ENCODE results near the gene APBB1.

DNA sequence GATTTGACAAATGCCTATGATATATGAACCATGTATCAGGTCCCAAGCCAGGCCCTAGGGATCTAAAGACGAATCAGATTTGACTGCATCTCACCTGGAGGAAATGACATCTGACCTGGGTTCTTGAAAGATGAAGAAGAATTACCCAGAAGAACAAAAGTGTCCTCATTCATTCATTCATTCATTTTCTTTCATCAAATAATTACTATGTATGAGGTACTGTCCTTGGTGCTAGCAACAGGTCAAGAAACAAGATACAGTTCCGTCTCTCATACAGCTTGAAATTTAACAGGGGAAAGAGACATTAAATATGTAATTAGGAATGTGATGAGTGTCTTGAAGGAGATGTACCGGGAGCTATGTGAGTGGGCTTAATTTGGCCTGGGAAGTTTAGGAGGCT lies 1.8 kb upstream of the APBB1 start:
- TF ChIP-seq, protein P1, sequence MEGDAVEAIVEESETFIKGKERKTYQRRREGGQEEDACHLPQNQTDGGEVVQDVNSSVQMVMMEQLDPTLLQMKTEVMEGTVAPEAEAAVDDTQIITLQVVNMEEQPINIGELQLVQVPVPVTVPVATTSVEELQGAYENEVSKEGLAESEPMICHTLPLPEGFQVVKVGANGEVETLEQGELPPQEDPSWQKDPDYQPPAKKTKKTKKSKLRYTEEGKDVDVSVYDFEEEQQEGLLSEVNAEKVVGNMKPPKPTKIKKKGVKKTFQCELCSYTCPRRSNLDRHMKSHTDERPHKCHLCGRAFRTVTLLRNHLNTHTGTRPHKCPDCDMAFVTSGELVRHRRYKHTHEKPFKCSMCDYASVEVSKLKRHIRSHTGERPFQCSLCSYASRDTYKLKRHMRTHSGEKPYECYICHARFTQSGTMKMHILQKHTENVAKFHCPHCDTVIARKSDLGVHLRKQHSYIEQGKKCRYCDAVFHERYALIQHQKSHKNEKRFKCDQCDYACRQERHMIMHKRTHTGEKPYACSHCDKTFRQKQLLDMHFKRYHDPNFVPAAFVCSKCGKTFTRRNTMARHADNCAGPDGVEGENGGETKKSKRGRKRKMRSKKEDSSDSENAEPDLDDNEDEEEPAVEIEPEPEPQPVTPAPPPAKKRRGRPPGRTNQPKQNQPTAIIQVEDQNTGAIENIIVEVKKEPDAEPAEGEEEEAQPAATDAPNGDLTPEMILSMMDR (IDR thresholded peaks at IDR 0.05; ENCODE audit: poor library complexity, severe bottlenecking) = no peak
- TF ChIP-seq, protein P2, sequence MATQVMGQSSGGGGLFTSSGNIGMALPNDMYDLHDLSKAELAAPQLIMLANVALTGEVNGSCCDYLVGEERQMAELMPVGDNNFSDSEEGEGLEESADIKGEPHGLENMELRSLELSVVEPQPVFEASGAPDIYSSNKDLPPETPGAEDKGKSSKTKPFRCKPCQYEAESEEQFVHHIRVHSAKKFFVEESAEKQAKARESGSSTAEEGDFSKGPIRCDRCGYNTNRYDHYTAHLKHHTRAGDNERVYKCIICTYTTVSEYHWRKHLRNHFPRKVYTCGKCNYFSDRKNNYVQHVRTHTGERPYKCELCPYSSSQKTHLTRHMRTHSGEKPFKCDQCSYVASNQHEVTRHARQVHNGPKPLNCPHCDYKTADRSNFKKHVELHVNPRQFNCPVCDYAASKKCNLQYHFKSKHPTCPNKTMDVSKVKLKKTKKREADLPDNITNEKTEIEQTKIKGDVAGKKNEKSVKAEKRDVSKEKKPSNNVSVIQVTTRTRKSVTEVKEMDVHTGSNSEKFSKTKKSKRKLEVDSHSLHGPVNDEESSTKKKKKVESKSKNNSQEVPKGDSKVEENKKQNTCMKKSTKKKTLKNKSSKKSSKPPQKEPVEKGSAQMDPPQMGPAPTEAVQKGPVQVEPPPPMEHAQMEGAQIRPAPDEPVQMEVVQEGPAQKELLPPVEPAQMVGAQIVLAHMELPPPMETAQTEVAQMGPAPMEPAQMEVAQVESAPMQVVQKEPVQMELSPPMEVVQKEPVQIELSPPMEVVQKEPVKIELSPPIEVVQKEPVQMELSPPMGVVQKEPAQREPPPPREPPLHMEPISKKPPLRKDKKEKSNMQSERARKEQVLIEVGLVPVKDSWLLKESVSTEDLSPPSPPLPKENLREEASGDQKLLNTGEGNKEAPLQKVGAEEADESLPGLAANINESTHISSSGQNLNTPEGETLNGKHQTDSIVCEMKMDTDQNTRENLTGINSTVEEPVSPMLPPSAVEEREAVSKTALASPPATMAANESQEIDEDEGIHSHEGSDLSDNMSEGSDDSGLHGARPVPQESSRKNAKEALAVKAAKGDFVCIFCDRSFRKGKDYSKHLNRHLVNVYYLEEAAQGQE (IDR thresholded peaks at IDR 0.05; ENCODE audit: borderline replicate concordance) = no peak
- TF ChIP-seq EP300 (conservative IDR thresholded peaks at IDR 0.05; ENCODE audit: poor library complexity, severe bottlenecking) = no peak

All from neural cell (in vitro differentiated cells).